Measurements from ENCODE around the gene KCNQ5.

- no peak for TF ChIP-seq CTCF (IDR thresholded peaks at IDR 0.05)
- TF ChIP-seq POLR2A (IDR thresholded peaks at IDR 0.05): no peak
Measured at GRCh38 chr6:73049971-73050594, 428.2 kb downstream of the KCNQ5 start.
